CD14-positive monocyte (primary cell): ENCODE measurements around the gene MPPED1. TPM values are rescaled to one million over a fixed set of nuclear protein-coding genes. Genes with fewer than 3 reads are reported as not detected.

Experiments used
- DNase-seq, 3 donors: peaks; one replicate each; pipeline ENCODE4 v3.0.0-alpha.2; 2011 to 2022
- H2AFZ ChIP-seq: 2 replicates; pipeline ENCODE4 v1.6.0; 2012; ENCODE audit warnings: mild to moderate bottlenecking, low read depth, low read length, inconsistent platforms; ENCODE audit not compliant: insufficient read depth, poor library complexity, severe bottlenecking
- H3K27ac ChIP-seq, 2 donors: 1 replicate in 1 of 2; 2 replicates in 1 of 2; pipeline ENCODE4 v1.5.1; 2012 to 2013; ENCODE audit warnings: low read length in 2 of 2, control low read depth in 1 of 2, inconsistent platforms in 1 of 2, low read depth in 1 of 2, mild to moderate bottlenecking in 1 of 2
- H3K27me3 ChIP-seq, 2 donors: one replicate each; pipeline versions ENCODE4 v1.6.0 to v1.6.1; 2011 to 2013; ENCODE audit warnings: low read length in 2 of 2; ENCODE audit not compliant: control insufficient read depth in 2 of 2, insufficient read depth in 2 of 2
- H3K36me3 ChIP-seq, 2 donors: replicated peaks in 1 of 2; 1 replicate in 1 of 2; 2 replicates in 1 of 2; pipeline versions ENCODE4 v1.5.1 to v1.6.1; 2012 to 2013; ENCODE audit warnings: low read length in 2 of 2, control low read depth in 1 of 2, inconsistent platforms in 1 of 2, mild to moderate bottlenecking in 1 of 2; ENCODE audit not compliant: insufficient read depth in 2 of 2, control insufficient read depth in 1 of 2
- H3K4me1 ChIP-seq, 2 donors: 1 replicate in 1 of 2; 2 replicates in 1 of 2; pipeline versions ENCODE4 v1.5.1 to v1.6.1; 2012 to 2013; ENCODE audit warnings: low read length in 2 of 2, control low read depth in 1 of 2, inconsistent platforms in 1 of 2, mild to moderate bottlenecking in 1 of 2, moderate library complexity in 1 of 2; ENCODE audit not compliant: insufficient read depth in 2 of 2, control insufficient read depth in 1 of 2
- H3K4me2 ChIP-seq: replicated peaks from 2 replicates; pipeline ENCODE3; 2012; ENCODE audit warnings: low read length, moderate library complexity, mild to moderate bottlenecking; ENCODE audit not compliant: poor library complexity, severe bottlenecking; ENCODE audit errors: extremely low read depth
- H3K4me3 ChIP-seq, 3 experiments: fragments of 200-600 bp in 1 of 3; sonication (generic) in 1 of 3; replicated peaks in 1 of 3; 1 replicate in 2 of 3; 2 replicates in 1 of 3; pipeline ENCODE4 v1.5.1; 2011 to 2013; ENCODE audit warnings: low read length in 3 of 3, mild to moderate bottlenecking in 3 of 3, control low read depth in 2 of 3, low read depth in 2 of 3, inconsistent platforms in 1 of 3, moderate library complexity in 1 of 3
- H3K79me2 ChIP-seq: 2 replicates; pipeline ENCODE4 v1.6.0; 2012; ENCODE audit warnings: mild to moderate bottlenecking, control low read depth, inconsistent platforms, low read length, moderate library complexity; ENCODE audit not compliant: insufficient read depth
- H3K9ac ChIP-seq: 2 replicates; pipeline ENCODE4 v1.6.0; 2017; ENCODE audit warnings: low read length, mild to moderate bottlenecking; ENCODE audit not compliant: insufficient read depth, poor library complexity, severe bottlenecking
- H3K9me3 ChIP-seq, 2 donors: replicated peaks in 1 of 2; 1 replicate in 1 of 2; 2 replicates in 1 of 2; pipeline versions ENCODE4 v1.5.1 to v1.6.1; 2012 to 2013; ENCODE audit warnings: low read length in 2 of 2, control low read depth in 1 of 2; ENCODE audit not compliant: control insufficient read depth in 1 of 2, insufficient read depth in 1 of 2
- H4K20me1 ChIP-seq: 2 replicates; pipeline ENCODE4 v1.6.0; 2012; ENCODE audit warnings: mild to moderate bottlenecking, low read length, control low read depth, moderate library complexity; ENCODE audit not compliant: insufficient read depth
- H3K27ac Mint-ChIP-seq, 7 donors: one replicate each; pipeline ENCODE4 v1.8.0; 2020; ENCODE audit warnings: mild to moderate bottlenecking in 7 of 7, mixed read lengths in 7 of 7, moderate library complexity in 6 of 7, inconsistent platforms in 2 of 7
- H3K27me3 Mint-ChIP-seq, 3 donors: one replicate each; pipeline ENCODE4 v1.8.0; 2021 to 2022; ENCODE audit warnings: low read depth in 3 of 3, mild to moderate bottlenecking in 3 of 3, mixed read lengths in 3 of 3, moderate library complexity in 3 of 3, inconsistent platforms in 1 of 3
- H3K36me3 Mint-ChIP-seq, 2 donors: one replicate each; pipeline ENCODE4 v1.8.0; 2020; ENCODE audit warnings: mixed read lengths in 2 of 2, inconsistent platforms in 1 of 2, mild to moderate bottlenecking in 1 of 2
- H3K4me1 Mint-ChIP-seq: one replicate; pipeline ENCODE4 v1.8.0; 2020; ENCODE audit warnings: mild to moderate bottlenecking, mixed read lengths
- H3K4me3 Mint-ChIP-seq, 2 donors: one replicate each; pipeline ENCODE4 v1.8.0; 2020; ENCODE audit warnings: mild to moderate bottlenecking in 2 of 2, mixed read lengths in 2 of 2, moderate library complexity in 1 of 2
- H3K9me3 Mint-ChIP-seq, 7 donors: one replicate each; pipeline ENCODE4 v1.8.0; 2020 to 2022; ENCODE audit warnings: mixed read lengths in 7 of 7, mild to moderate bottlenecking in 6 of 7, moderate library complexity in 6 of 7, inconsistent platforms in 2 of 7
- CTCF ChIP-seq: fragments of 200-600 bp; IDR thresholded peaks from one replicate; pipeline ENCODE4 v1.8.0; 2022; ENCODE audit warnings: antibody characterized with exemption, mild to moderate bottlenecking
- WGBS: methylation state at CpG from one replicate; pipeline ENCODE4 v1.1.5; 2013; ENCODE audit warnings: missing lambda C conversion rate; ENCODE audit not compliant: insufficient coverage; 5-methylcytosine and 5-hydroxymethylcytosine counted together
- intact Hi-C, 2 donors: fragments of 100-400 bp; cut with micrococcal nuclease; formaldehyde crosslinking; loops; one replicate each; pipeline versions ENCODE4 v1.15.0 to v1.15.1; 2023
- polyA plus RNA-seq, 3 donors: library from polyadenylated mRNA; depleted of rRNA in 1 of 3; unstranded in 2 of 3; stranded (reverse) in 1 of 3; fragments of 300-500 nt in 2 of 3; fragments of >200 nt in 1 of 3; fragmentation: Illumina TruSeq in 2 of 3; gene quantifications; 1 replicate in 2 of 3; 2 replicates in 1 of 3; pipeline ENCODE4 v1.2.3, GENCODE V29; 2012 to 2021

The MPPED1 gene
- polyA plus RNA-seq, 3 donors, result not detected

DNA sequence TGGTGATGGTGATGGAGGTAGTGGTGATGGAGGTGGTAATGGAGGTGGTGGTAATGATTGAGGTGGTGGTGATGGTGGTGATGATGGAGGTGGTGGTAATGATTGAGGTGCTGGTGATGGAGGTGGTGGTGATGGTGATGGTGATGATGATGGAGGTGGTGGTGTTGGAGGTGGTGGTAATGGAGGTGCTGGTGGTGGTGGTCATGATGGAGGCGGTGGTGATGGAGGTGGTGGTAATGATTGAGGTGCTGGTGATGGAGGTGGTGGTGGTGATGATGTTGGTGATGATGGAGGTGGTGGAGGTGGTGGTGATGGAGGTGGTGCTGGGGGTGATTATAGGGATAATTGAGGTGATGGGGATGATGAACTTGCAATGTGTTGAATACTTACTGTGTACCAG lies 79.9 kb downstream of the MPPED1 start:
- no peak overlapping the region for H3K4me3 Mint-ChIP-seq
- Histone ChIP-seq H4K20me1 (no peaks in the 10 kb centered on the region), H3K9me3 (no peaks in the 10 kb centered on the region), H3K79me2 (no peaks in the 10 kb centered on the region), H3K27ac (no peak overlapping the region), H3K36me3 (no peaks in the 10 kb centered on the region), H3K9ac (no peak overlapping the region), H3K27me3 (no peaks in the 10 kb centered on the region), H3K4me1 (no peaks in the 10 kb centered on the region), H3K4me2 (no peak overlapping the region), H3K4me3 (no peak overlapping the region), H2AFZ (no peak overlapping the region)
- TF ChIP-seq CTCF, result no peak
- H3K27ac Mint-ChIP-seq, result no peak overlapping the region
- H3K4me1 Mint-ChIP-seq, result no peaks in the 10 kb centered on the region
- intact Hi-C loops, result no loop called here
- no peak for DNase-seq
- H3K9me3 Mint-ChIP-seq, result peaks cover 0 to 7% (median 2%) of the 10 kb centered on the region in 7 donors
- WGBS, result 100% methylated on average over 1 of the region's 1 CpG
- peaks cover 0 to 7% (median 1%) of the 10 kb centered on the region in 3 donors for H3K27me3 Mint-ChIP-seq
- no peaks in the 10 kb centered on the region for H3K36me3 Mint-ChIP-seq

DNA sequence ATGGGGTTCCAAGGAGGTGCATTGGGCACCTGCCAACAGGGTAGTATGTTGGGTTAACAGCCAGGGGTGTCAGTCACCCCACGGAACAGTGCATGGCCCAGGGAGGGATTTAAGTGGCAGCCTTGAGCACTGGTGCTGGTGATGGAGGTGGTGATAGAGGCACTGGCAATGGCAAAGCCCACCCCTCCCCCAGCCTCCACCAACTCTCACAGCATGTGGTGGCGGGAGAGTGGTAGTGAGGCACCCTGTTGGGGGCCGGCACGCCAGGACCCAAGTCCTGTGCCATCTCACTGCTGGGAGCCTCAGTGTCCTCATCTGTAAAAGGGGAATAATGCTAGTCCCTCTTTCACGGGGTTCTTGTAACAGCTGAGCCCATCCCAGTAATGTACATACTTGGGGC lies 81.5 kb downstream of the MPPED1 start:
- Histone ChIP-seq H3K36me3 (no peaks in the 10 kb centered on the region), H3K4me2 (no peak overlapping the region), H3K9ac (no peak overlapping the region), H4K20me1 (no peaks in the 10 kb centered on the region), H3K4me1 (no peaks in the 10 kb centered on the region), H3K4me3 (no peak overlapping the region), H3K9me3 (peaks cover 0 to 4% of the 10 kb centered on the region in 2 donors), H3K27me3 (no peaks in the 10 kb centered on the region), H3K79me2 (no peaks in the 10 kb centered on the region), H2AFZ (no peak overlapping the region), H3K27ac (no peak overlapping the region)
- peaks cover 0 to 15% (median 4%) of the 10 kb centered on the region in 7 donors for H3K9me3 Mint-ChIP-seq
- H3K4me1 Mint-ChIP-seq, result no peaks in the 10 kb centered on the region
- peaks cover 0 to 7% (median 1%) of the 10 kb centered on the region in 3 donors for H3K27me3 Mint-ChIP-seq
- no peaks in the 10 kb centered on the region for H3K36me3 Mint-ChIP-seq
- no peak overlapping the region for H3K27ac Mint-ChIP-seq
- intact Hi-C loops, result no loop called here
- DNase-seq, result no peak
- TF ChIP-seq CTCF, result no peak
- no peak overlapping the region for H3K4me3 Mint-ChIP-seq
- WGBS, result 100% methylated on average over 2 of the region's 5 CpGs
